GM12874 (cell line): Measurements from ENCODE around the gene PLRG1.

Experiments used
- TF ChIP-seq, protein P1 (sequence below): IDR thresholded peaks from 2 replicates; pipeline ENCODE4 v1.5.1; 2011; ENCODE audit warnings: low read depth, mild to moderate bottlenecking, control low read depth, low read length, moderate library complexity; ENCODE audit not compliant: insufficient read depth

The PLRG1 gene

DNA sequence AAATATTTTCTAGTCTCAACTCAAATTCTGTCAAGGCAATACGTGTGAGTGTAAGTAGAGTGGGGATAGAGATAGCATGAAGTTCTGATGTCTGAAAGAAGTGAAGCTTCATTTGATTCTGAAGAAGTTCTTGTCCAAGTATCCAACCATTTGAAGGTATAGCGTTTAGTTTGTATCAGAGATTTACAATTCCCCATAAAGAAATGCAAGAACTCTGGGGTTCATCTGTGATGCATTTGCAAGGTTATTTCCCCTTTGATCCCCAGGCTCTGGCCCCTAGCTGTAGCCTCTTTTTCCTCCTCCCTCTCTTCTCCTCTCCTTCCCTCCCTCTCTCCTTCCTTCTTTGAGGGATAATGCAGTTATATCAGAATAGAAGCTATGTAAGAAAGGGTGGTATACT is 32.5 kb upstream of the PLRG1 start:
- TF ChIP-seq, protein P1, sequence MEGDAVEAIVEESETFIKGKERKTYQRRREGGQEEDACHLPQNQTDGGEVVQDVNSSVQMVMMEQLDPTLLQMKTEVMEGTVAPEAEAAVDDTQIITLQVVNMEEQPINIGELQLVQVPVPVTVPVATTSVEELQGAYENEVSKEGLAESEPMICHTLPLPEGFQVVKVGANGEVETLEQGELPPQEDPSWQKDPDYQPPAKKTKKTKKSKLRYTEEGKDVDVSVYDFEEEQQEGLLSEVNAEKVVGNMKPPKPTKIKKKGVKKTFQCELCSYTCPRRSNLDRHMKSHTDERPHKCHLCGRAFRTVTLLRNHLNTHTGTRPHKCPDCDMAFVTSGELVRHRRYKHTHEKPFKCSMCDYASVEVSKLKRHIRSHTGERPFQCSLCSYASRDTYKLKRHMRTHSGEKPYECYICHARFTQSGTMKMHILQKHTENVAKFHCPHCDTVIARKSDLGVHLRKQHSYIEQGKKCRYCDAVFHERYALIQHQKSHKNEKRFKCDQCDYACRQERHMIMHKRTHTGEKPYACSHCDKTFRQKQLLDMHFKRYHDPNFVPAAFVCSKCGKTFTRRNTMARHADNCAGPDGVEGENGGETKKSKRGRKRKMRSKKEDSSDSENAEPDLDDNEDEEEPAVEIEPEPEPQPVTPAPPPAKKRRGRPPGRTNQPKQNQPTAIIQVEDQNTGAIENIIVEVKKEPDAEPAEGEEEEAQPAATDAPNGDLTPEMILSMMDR: no peak

DNA sequence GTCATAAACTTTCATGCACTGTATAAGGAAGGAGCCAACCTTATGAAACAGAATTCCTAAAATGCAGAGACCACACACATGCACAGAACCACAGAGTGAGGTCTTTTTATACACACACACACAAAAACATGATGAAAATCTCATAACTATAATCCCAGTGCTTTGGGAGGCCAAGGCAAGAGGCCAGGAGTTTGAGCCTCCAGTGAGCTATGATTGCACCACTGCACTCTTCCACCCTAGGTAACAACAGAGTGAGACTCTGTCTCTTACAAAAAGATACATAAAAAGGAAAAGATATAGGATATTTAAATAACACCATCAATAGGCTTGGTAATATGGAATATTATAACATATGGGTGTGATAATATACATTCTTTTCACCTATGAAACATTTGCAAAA is 29.7 kb upstream of the PLRG1 start:
- TF ChIP-seq, protein P1: no peak

DNA sequence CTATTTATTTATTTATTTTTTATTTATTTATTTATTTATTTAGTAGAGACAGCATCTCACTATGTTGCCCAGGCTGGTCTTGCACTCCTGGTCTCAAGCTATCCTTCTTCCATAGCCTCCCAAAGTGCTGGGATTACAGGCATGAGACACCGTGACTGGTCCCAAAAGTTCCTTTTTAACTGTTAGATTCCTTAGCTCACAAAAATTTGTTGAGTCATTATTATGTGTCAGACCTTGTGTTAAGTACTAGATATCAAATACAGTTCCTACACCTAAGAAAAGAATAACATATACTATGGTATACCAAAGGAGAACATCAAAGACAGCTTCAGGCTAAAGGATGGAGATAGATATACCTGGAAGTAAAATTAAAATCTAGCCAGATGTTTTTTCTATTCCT is 28.7 kb upstream of the PLRG1 start:
- TF ChIP-seq, protein P1: no peak

DNA sequence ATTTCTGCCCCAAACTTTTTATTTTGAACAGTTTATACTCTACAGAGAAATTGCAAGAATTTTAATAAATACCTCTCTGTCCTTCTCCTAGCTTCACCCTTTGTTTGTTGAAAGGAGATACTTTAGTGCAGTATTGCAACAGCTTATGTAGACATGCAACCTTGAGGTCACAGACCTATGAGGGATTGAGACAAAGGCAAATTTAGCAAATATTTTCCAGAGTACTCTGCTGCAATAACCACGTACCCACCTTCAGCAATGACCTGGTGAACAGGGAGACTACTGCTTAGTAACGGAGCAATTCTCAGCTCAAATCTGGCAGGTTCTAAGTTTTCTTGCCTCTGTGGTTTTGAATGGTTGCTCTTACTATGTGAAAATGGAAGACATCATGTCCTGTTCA is 27.1 kb upstream of the PLRG1 start:
- TF ChIP-seq, protein P1: no peak

DNA sequence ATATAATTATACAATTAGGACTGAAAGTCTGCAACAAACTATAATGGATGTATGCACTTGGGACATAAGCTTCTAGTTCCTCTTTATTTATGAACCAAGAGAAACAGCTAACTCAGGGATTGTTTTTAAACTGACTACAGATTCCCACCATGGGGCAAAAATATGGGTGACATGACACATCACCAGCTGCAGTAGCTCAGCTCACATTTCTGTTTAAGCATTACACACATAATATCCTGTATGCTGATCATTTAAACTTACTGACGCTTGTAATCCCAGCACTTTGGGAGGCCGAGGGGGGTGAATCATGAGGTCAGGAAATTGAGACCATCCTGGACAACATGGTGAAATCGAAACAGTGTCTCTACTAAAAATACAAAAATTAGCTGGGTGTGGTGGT is 24.1 kb upstream of the PLRG1 start:
- TF ChIP-seq, protein P1: no peak

DNA sequence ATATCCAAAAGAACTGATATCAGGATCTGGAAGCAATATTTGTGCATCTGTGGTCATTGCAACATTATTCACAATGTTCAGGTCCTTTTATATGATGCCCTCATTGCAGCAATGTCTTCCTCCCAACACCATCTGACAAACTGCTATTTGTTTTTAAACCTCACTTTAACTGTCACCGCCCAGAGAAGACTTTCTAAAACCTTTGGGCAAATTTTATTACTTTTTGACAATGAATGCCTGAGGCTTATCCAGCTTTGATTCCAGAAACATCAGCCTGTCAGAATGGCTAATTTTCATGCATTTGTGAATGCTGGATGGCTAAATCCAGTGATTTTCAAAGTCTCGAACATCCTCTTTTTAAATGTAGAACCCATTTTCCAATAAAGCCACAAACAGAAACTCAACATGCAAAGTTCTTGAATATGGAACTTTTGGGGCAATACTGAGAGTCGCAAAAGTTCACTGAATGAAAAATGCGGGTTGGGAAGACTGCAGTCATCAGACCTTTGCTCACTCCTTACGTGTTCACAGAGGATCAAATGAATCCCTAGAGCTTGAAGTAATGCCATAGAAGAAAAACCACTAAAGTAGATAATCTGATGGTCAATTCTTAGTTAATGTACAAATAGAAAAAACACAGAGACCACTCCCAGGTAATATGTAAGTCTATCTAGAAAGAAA is 23.1 kb upstream of the PLRG1 start:
- TF ChIP-seq, protein P1: no peak

DNA sequence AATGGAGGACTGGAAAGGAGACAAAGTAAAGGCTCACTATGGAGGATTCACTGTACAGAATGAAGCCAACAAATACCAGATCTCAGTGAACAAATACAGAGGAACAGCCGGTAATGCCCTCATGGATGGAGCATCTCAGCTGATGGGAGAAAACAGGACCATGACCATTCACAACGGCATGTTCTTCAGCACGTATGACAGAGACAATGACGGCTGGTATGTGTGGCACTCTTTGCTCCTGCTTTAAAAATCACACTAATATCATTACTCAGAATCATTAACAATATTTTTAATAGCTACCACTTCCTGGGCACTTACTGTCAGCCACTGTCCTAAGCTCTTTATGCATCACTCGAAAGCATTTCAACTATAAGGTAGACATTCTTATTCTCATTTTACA is 19.4 kb upstream of the PLRG1 start:
- TF ChIP-seq, protein P1: no peak
